DMS114 treated with DMSO at 0.1 percent for 48 hours (cell line): ENCODE measurements around the gene HTR4.
"Not testable (repeated sequence)": the region's sequence is repeated elsewhere in the genome, so short reads cannot be mapped to it uniquely, and the experiment has no call there.

Experiments
- DNase-seq: peaks from one replicate; lab custom pipeline; 2025; ENCODE audit not compliant: unreplicated experiment; lab: John Stamatoyannopoulos, UW

The HTR4 gene

DNA sequence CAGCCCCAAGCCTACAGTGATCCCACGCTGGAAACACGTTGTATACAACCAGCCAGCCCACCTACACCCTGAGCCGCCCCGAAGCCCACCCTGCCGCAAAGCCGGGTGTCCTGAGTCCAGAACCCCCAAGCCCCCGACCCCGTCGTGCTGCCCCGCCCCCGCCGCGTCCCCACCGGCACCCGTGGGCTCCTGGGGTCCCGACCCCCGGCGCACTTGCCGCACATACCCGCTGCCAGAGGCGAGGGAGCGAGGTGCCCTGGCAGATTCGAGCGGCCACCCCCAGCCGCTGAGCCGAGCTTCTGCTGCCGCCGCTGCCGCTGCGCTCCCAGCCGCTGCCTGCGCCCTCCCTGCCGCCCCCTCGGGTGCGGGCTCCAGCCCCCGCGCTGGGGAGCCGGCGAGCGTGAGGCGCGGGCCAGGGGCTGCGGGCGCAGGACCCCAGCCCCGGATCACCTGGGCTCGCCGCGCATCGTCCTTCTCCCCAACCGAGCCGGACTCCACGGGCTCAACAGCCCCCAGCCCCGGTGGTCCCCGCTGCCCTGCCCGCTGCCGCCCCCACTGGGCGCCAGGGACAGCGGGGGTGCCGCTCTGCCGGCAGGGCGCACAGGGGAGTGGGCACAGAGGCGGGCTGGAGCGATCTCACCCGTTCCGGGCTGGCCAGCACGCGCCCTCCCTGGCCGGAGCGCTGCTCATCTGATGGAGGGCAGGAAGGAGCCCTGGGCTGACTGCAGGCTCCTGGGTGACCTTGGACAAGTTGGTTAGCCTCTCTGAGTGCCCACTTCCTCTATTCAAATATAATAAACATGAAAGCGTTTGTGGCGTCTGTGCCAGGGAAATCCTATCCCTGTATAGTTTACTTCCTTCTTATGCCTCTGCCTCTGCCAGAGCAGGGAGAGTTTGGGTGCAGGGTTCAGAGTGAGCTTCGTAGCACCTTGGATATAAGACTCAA is at the start of gene HTR4:
HTR4 (minus strand) TSS at position 692 of the 946 bp plus-strand sequence. CDS start 17,513 bp downstream, outside the sequence.
- DNase-seq: no peak

DNA sequence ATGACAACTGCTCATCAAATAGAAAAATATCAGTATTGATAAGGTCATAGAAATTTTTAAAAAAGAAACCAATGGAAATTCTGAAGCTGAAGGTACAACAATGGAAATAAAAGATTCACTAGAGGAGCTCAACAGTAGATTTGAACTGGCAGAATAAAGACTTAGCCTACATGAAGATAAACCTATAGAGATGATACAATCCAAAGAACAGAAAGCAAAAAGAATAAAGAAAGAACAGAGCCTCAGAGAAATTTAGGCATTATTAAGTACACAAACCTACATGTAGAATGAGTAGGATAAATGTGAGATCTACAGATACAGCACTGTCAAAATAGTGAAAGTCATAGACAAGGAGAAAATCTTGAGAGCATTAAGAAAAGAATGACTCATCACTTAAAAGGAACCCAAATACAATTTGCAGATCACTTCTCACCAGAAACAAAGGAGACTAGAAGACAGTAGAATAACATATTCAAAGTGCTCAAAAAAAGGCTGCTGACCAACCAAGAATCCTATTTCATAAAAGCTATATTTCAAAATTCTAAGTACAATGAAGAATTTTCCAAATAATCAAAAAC is 47.8 kb upstream of the HTR4 start:
- DNase-seq: no peak

DNA sequence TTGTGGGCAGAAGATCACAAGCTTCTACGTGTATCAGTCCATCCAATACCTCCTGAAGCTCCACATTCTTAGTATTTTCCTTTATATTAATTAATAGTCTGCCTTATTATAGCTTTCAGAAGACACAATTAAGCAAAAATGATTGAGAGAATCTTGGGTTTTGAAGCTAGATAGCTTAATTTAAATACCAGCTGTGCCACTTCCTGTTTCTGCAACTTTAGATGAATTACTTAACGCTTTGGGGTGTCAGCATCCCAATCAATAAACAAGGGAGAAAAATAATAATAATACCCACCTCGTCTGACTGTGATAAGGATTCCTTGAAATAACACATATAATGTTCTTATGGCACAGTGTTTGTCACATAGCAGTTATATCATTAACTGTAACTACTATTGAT is 44.7 kb upstream of the HTR4 start:
- no peak for DNase-seq

- no peak for DNase-seq
Observed at GRCh38 chr5:148697809-148698196, 43.5 kb upstream of the HTR4 start.

DNA sequence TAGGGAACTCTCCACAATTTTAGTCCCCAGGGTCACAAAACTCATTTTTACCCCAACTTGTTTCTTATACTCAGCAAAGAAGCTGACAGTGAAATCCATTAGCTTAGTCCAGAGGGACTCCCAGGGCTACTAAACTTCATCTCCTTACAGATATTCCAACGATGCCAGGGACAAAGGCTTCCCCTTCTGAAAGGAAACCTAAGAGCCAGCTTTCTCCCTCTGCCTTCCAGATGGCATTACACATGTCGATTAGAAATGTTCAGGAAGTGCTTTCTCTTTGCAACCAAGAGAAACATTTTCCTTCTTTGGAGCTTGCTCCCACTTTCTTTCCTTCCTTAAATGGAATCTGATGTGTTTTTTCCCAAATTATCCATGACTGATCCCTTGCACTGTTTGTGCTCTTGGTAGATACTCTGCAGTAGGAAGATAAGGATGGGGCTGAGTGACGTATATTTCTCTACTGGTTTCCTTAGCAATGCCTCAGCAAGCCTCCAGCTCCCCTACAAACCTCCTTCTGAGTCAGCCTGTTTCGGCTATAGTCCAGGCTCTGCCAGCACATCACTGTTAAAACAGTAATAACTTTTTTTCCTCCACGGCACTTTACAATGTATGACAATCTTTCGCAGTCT is 43.0 kb upstream of the HTR4 start:
- no peak for DNase-seq

DNA sequence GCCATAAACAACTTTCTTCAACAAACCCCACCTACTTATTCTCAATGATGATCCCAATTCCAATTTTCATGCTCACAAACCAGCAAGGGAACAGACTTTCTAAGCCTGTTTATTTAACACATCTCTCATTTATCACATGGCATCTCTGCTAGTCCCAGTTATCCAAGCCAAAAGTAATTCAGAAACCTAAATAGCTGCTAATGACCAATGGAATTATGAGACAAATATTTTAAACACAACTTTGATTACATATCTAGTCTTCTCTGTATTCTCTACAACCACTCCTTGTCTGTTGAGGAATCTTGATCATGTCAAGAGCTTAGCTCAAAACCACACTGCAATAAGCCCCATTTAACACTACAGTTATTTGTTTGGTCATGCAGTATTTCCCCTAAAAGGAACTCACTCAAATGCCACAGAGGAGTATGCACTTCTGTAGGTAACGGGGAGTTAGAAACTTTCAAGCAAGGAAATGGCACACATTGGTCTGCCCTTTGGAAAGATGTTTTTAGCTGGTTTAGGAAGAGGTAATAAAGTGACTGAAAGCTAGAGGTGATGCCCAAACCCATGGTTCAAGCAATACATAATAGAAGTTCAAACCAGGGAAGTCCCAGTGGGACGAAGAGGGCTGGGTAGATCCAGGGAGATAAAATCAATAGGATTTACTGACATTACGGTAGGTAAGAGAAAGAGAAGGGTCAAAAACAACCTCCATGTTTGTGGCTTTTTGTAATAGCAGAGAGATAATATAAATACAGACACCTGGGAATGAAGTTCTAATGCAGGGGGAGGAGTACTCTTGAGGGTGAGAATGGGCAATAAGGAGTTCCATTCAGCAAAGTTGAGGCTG is 42.1 kb upstream of the HTR4 start:
- no peak for DNase-seq

DNA sequence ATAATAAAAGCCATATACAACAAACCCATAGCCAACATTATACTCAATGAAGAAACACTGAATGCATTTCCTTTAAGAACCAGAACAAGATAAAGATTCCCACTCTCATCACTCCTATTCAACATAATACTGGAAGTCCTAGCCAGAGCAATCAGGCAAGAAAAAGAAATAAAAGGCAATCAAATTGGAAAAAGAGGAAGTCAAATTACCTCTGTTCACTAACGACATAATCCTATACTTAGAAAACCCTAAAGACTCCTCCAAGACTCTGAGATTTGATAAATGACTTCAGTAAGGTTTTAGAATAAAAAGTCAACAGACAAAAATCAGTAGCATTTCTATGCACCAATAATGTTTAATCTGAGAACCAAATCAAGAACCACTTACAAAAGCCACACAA is 36.6 kb upstream of the HTR4 start:
- no peak for DNase-seq

DNA sequence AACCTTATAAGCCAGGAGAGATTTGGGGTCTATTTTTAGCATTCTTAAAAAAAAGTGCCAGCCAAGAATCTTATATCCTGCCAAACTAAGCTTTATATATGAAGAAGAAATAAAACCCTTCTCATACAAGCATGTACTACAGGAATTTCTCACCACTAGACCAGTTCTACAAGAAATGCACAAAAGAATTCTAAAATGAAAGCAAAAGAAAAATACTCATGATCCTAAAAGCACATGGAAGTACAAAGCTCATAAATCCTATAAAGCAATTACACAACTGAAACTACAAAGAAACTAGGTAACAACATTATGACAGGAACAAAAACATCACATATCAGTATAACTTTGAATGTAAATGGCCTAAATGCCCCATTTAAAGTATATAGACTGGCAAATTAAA is 34.5 kb upstream of the HTR4 start:
- DNase-seq: no peak

DNA sequence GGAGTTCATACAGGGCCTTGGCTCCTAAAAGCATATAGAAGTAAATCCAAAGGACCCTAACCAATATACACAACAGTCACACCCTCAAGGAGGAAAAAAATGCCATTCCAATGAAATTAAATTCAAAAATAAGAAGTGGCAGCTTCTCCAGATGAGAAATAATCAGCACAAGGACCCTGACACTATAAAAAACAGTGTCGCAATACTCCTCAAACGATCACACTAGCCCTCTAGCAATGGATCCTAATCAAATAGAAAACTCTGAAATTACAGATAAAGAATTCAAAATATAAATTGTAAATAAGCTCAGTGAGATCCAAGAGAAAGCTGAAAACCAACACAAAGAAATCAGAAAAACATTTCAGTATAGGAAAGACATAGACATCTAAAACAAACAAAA is 33.5 kb upstream of the HTR4 start:
- no peak for DNase-seq

GRCh38 chr5:148687427-148687826 is 33.1 kb upstream of the HTR4 start:
- DNase-seq: no peak

- DNase-seq: no peak
Observed at GRCh38 chr5:148686660-148687059, 32.3 kb upstream of the HTR4 start.

GRCh38 chr5:148685520-148686134 is 31.3 kb upstream of the HTR4 start:
- DNase-seq: no peak

GRCh38 chr5:148684528-148684927 is 30.2 kb upstream of the HTR4 start:
- DNase-seq: no peak

DNA sequence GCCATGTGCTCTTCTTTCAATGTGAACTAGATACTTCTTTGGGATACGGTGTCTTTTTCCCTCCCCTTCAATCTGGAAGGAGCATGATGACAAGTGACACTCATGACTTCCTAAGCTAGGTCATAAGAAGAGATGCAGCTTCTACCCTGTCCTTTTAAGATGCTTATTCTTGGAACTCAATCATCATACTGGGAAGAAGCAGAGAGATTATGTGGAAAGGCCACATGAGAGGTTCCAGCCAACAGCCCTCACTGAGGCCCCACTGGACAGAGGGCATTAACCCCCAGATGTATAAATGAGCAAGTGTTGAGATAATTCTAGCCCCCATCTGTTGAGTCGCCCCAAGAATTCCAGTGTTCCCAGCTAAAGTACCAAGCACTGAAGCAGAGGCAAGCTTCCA is 29.3 kb upstream of the HTR4 start:
- no peak for DNase-seq

- no peak for DNase-seq
Observed at GRCh38 chr5:148682058-148683026, 28.0 kb upstream of the HTR4 start.

DNA sequence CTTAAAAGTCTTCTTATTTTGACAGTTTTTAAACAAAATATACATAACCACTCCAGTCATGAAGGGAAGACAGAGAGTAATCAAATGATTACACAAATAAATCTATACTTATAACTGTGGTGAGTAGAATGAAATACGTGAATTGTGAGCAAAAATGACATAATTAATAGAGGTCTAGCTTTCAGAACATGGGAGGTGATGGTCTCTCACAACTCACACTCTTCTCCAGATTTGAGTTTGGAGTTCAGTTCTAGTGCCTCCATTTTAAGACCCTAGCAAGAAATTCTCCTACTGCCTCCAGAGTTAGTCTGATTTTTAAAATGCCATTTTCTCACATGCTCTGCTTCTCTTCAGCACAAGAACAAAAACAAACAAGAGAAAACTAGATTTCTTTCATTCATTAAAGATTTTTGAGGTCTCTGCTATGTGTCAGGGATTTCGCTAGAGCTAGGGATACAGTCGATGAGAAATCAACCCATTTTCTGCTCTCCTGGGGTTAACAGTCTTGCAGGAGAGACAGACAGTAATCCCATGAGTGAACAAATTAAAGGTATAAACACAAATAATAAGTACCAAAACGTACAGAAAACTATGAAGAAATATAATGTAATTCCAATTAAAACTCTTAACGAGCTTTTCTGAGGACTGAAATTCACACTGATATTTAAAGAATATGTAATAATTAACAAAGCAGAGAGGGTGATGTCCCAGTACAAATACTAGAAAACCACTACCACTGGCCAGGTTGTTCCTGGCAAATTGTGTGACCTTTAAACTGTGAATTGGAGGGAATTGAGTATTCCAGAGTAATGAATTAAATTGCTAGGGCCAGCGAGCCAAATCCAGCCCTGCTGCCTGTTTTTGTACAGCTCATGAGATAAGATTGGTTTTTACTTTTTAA is 27.1 kb upstream of the HTR4 start:
- DNase-seq: no peak

DNA sequence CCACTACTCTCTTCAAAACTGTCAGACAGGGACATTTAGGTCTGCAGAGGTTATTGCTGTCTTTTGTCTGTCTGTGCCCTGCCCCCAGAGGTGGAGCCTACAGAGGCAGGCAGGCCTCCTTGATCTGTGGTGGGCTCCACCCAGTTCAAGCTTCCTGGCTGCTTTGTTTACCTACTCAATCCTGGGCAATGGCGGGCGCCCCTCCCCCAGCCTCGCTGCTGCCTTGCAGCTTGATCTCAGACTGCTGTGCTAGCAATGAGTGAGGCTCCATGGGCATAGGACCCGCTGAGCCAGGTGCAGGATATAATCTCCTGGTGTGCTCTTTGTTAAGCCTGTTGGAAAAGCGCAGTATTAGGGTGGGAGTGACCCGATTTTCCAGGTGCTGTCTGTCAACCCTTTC is 19.4 kb upstream of the HTR4 start:
- not testable (repeated sequence) for DNase-seq

- no peak for DNase-seq
Observed at GRCh38 chr5:148666353-148666752, 12.0 kb upstream of the HTR4 start.

DNA sequence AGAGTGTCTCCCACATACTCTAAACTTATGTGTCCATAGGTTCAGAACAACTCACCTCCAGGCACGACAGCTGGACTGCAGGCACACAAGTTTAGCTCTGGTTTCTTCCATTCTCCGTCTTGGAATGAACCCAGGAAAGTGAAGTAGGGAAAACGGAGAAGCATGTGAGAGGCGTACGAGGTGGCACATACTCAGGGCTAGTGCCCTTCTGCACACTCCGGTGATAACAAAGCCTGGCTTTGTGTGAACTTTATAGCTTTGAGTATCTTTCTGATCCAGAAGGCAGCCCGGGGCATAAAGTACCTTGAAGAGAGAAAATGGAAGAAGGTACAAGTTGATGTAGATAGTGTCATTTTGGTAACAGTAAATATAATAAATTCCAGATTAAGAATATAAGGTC is 11.1 kb upstream of the HTR4 start:
- DNase-seq: no peak
